Ovary (tissue), 3 donors: ENCODE measurements around the gene SLIT1.

Experiments used
- EP300 ChIP-seq: sonication (generic); formaldehyde crosslinking; IDR thresholded peaks from one replicate; pipeline ENCODE4 v1.6.1; 2017; ENCODE audit warnings: antibody characterized with exemption
- POLR2A ChIP-seq: fragments of 450-650 bp; IDR thresholded peaks from one replicate; pipeline ENCODE4 v1.6.1; 2017; ENCODE audit warnings: antibody characterized with exemption, mild to moderate bottlenecking, moderate library complexity
- TF ChIP-seq, protein P1 (sequence below), 3 donors: fragments of 450-650 bp in 2 of 3; fragments of 200-600 bp in 1 of 3; IDR thresholded peaks; one replicate each; pipeline versions ENCODE4 v1.5.1 to v1.8.0; 2016 to 2022; ENCODE audit warnings: antibody characterized with exemption in 3 of 3, mild to moderate bottlenecking in 1 of 3
- donor health status: DM: no; HTN: no; CAD: no.

DNA sequence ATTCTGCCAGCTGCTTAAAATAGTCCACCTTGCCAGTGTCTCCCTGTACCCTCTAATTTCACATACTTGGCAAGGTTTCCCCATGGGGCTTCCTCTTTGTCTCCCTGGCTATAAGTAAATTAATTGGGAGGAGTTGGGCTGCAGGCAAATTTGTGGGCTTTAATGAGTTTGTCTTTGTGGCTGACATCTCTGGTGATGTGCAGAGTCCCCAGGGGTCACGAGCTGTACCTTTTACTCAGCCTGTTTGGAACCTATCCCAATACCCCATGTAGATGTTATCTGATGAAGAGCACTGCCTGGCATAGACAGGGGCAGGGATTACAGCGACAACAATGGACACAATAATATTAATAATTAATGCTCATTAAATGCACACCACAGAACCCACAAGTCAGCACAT is 132.5 kb downstream of the SLIT1 start:
- TF ChIP-seq, protein P1, sequence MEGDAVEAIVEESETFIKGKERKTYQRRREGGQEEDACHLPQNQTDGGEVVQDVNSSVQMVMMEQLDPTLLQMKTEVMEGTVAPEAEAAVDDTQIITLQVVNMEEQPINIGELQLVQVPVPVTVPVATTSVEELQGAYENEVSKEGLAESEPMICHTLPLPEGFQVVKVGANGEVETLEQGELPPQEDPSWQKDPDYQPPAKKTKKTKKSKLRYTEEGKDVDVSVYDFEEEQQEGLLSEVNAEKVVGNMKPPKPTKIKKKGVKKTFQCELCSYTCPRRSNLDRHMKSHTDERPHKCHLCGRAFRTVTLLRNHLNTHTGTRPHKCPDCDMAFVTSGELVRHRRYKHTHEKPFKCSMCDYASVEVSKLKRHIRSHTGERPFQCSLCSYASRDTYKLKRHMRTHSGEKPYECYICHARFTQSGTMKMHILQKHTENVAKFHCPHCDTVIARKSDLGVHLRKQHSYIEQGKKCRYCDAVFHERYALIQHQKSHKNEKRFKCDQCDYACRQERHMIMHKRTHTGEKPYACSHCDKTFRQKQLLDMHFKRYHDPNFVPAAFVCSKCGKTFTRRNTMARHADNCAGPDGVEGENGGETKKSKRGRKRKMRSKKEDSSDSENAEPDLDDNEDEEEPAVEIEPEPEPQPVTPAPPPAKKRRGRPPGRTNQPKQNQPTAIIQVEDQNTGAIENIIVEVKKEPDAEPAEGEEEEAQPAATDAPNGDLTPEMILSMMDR (IDR thresholded peaks at IDR 0.05): no peak
- TF ChIP-seq POLR2A (no peak), EP300 (no peak)
